Stimulated activated memory B cell treated with anti-CD40 and anti-IgM and Interleukin-4, amounts not matched to agents 10 μg/mL and 1 μg/mL and 100 μg/mL, for 72 hours (primary cell): ENCODE measurements around the gene CCDC57.

Experiments used
- ATAC-seq: fragments of 150-1000 bp; cut with Tn5 transposase; 2 replicates; pipeline ENCODE4 v1.10.0; 2021
- H3K27ac Mint-ChIP-seq: one replicate; pipeline ENCODE4 v1.8.0; 2022; ENCODE audit warnings: mild to moderate bottlenecking, mixed read lengths
- H3K27me3 Mint-ChIP-seq: one replicate; pipeline ENCODE4 v1.8.0; 2022; ENCODE audit warnings: mixed read lengths
- H3K36me3 Mint-ChIP-seq: one replicate; pipeline ENCODE4 v1.8.0; 2022; ENCODE audit warnings: mixed read lengths
- H3K4me1 Mint-ChIP-seq: one replicate; pipeline ENCODE4 v1.8.0; 2022; ENCODE audit warnings: mixed read lengths
- H3K4me3 Mint-ChIP-seq: one replicate; pipeline ENCODE4 v1.8.0; 2022; ENCODE audit warnings: mild to moderate bottlenecking, moderate library complexity, mixed read lengths
- H3K9me3 Mint-ChIP-seq: one replicate; pipeline ENCODE4 v1.8.0; 2022; ENCODE audit warnings: mixed read lengths

The CCDC57 gene

GRCh38 chr17:82241183-82241925 is 28.7 kb upstream of the CCDC57 start:
- Mint-ChIP-seq H3K4me3 (peak overlapping the region; percentile 19), H3K27me3 (no peaks in the 10 kb centered on the region), H3K27ac (peak overlapping the region; percentile 73), H3K4me1 (peaks cover 67% of the 10 kb centered on the region), H3K36me3 (peaks cover 37% of the 10 kb centered on the region), H3K9me3 (no peaks in the 10 kb centered on the region)
- peak; percentile 22 for ATAC-seq

- no peak overlapping the region for H3K4me3 Mint-ChIP-seq
- peaks cover 32% of the 10 kb centered on the region for H3K36me3 Mint-ChIP-seq
- H3K27me3 Mint-ChIP-seq: no peaks in the 10 kb centered on the region
- H3K27ac Mint-ChIP-seq: peak overlapping the region; percentile 73
- H3K4me1 Mint-ChIP-seq: peaks cover 71% of the 10 kb centered on the region
- H3K9me3 Mint-ChIP-seq: no peaks in the 10 kb centered on the region
- ATAC-seq: no peak
These were observed 28.0 kb upstream of the CCDC57 start for GRCh38 chr17:82240506-82241182.

- Mint-ChIP-seq H3K4me3 (no peak overlapping the region), H3K36me3 (peaks cover 25% of the 10 kb centered on the region), H3K27me3 (no peaks in the 10 kb centered on the region), H3K27ac (peak overlapping the region; percentile 73), H3K9me3 (no peaks in the 10 kb centered on the region), H3K4me1 (peaks cover 74% of the 10 kb centered on the region)
- ATAC-seq: no peak
These were observed 27.4 kb upstream of the CCDC57 start for GRCh38 chr17:82239926-82240505.

GRCh38 chr17:82239401-82239925 is 26.8 kb upstream of the CCDC57 start:
- ATAC-seq: no peak
- H3K4me1 Mint-ChIP-seq: peaks cover 79% of the 10 kb centered on the region
- no peaks in the 10 kb centered on the region for H3K9me3 Mint-ChIP-seq
- H3K27ac Mint-ChIP-seq: peak overlapping the region; percentile 73
- no peaks in the 10 kb centered on the region for H3K27me3 Mint-ChIP-seq
- no peak overlapping the region for H3K4me3 Mint-ChIP-seq
- peaks cover 20% of the 10 kb centered on the region for H3K36me3 Mint-ChIP-seq

GRCh38 chr17:82238472-82239201 is 26.0 kb upstream of the CCDC57 start:
- H3K4me1 Mint-ChIP-seq: peaks cover 79% of the 10 kb centered on the region
- ATAC-seq: peak; percentile 60
- peak overlapping the region; percentile 66 for H3K4me3 Mint-ChIP-seq
- peak overlapping the region; percentile 73 for H3K27ac Mint-ChIP-seq
- H3K36me3 Mint-ChIP-seq: peaks cover 12% of the 10 kb centered on the region
- no peaks in the 10 kb centered on the region for H3K9me3 Mint-ChIP-seq
- H3K27me3 Mint-ChIP-seq: no peaks in the 10 kb centered on the region

GRCh38 chr17:82237746-82238471 is 25.3 kb upstream of the CCDC57 start:
- Mint-ChIP-seq H3K27me3 (no peaks in the 10 kb centered on the region), H3K9me3 (no peaks in the 10 kb centered on the region), H3K4me3 (no peak overlapping the region), H3K36me3 (peaks cover 11% of the 10 kb centered on the region), H3K27ac (peak overlapping the region; percentile 73), H3K4me1 (peaks cover 86% of the 10 kb centered on the region)
- no peak for ATAC-seq

- Mint-ChIP-seq H3K27me3 (no peaks in the 10 kb centered on the region), H3K4me1 (peaks cover 83% of the 10 kb centered on the region), H3K9me3 (no peaks in the 10 kb centered on the region), H3K27ac (peak overlapping the region; percentile 73), H3K36me3 (peaks cover 11% of the 10 kb centered on the region), H3K4me3 (no peak overlapping the region)
- ATAC-seq: no peak
These were observed 24.6 kb upstream of the CCDC57 start for GRCh38 chr17:82237083-82237745.

GRCh38 chr17:82236142-82236971 is 23.7 kb upstream of the CCDC57 start:
- H3K27me3 Mint-ChIP-seq: no peaks in the 10 kb centered on the region
- H3K27ac Mint-ChIP-seq: peak overlapping the region; percentile 52
- H3K4me1 Mint-ChIP-seq: peaks cover 78% of the 10 kb centered on the region
- H3K9me3 Mint-ChIP-seq: no peaks in the 10 kb centered on the region
- ATAC-seq: no peak
- H3K36me3 Mint-ChIP-seq: peaks cover 11% of the 10 kb centered on the region
- no peak overlapping the region for H3K4me3 Mint-ChIP-seq

GRCh38 chr17:82235775-82236141 is 23.1 kb upstream of the CCDC57 start:
- ATAC-seq: no peak
- Mint-ChIP-seq H3K4me3 (no peak overlapping the region), H3K4me1 (peaks cover 72% of the 10 kb centered on the region), H3K9me3 (no peaks in the 10 kb centered on the region), H3K36me3 (peaks cover 11% of the 10 kb centered on the region), H3K27ac (peak overlapping the region; percentile 52), H3K27me3 (no peaks in the 10 kb centered on the region)

- peaks cover 11% of the 10 kb centered on the region for H3K36me3 Mint-ChIP-seq
- no peak for ATAC-seq
- H3K27ac Mint-ChIP-seq: peak overlapping the region; percentile 79
- H3K9me3 Mint-ChIP-seq: no peaks in the 10 kb centered on the region
- H3K27me3 Mint-ChIP-seq: no peaks in the 10 kb centered on the region
- no peak overlapping the region for H3K4me3 Mint-ChIP-seq
- peaks cover 68% of the 10 kb centered on the region for H3K4me1 Mint-ChIP-seq
These were observed 22.6 kb upstream of the CCDC57 start for GRCh38 chr17:82235056-82235774.

GRCh38 chr17:82234211-82235055 is 21.8 kb upstream of the CCDC57 start:
- Mint-ChIP-seq H3K27me3 (no peaks in the 10 kb centered on the region), H3K4me3 (peak overlapping the region; percentile 47), H3K27ac (peak overlapping the region; percentile 79), H3K9me3 (no peaks in the 10 kb centered on the region), H3K36me3 (peaks cover 11% of the 10 kb centered on the region), H3K4me1 (peaks cover 68% of the 10 kb centered on the region)
- ATAC-seq: no peak
